HUDEP-2 (cell line): ENCODE results near the gene LRRC15.
A peak's percentile ranks its signal among the peaks of the same experiment; 100 is the strongest.

Experiments
- DNase-seq, 76 experiments: peaks; one replicate each; lab custom pipeline; 2025; ENCODE audit not compliant: unreplicated experiment in 76 of 76; lab: John Stamatoyannopoulos, UW

The LRRC15 gene

DNA sequence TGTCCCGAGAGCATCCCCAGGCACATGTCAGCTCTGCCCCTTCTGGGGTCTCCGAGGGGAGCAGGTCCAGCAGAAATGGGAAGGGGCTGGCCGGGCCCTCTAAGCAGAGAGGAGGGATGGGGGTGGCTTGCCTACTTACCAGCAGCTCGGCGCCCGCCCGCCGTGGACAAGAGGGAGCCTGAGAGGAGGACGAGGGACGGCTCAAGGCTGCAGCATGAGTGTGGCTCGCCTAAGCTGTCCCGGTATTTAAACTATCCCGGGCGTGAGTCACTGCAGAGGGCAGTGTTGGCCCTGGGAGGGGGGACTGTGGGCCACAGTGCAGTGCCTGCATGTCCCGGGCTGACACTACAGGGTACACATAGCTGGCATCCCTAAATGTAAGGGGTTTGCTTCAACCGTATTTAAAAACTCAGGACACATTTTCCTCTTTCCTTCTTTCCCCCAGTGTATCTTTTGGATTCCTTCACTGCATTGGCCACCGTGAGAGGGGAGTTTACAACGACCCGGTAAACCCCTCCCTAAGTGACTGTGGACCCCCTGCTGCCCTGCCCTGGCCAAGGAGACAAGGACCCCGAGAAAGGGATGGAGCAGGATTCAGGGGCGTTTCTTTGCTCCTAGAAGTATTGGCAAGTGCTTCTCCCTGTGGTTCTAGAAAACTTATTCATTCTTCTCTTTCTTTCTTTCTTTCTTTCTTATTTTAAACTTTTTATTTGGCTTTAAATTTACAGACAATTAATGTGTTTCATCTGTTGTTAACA, at the start of gene LRRC15:
TSS of gene LRRC15 (minus strand) at position 222 of the 758 bp plus-strand sequence. CDS start 8,700 bp downstream, outside the sequence.
- DNase-seq: peak in 1 of 76 experiments; percentile 6

DNA sequence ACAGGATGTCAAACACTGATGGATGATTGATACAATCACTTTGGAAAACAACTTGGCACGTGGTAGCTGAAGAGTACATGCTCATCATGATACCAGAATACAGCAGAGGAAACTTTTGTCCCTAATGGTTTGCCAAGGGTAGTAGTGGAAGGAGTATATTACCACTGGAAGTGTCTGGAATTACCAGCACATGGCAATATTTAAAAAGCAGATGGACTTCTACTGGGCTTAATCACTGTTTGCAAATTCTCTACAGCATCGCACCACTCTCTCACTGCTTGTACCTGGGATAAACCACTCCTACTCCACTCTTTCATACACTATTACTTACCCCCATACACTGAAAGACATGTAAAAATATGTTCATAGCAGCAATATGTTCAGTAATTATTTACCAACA, 49.1 kb upstream of the LRRC15 start:
- no peak for DNase-seq

DNA sequence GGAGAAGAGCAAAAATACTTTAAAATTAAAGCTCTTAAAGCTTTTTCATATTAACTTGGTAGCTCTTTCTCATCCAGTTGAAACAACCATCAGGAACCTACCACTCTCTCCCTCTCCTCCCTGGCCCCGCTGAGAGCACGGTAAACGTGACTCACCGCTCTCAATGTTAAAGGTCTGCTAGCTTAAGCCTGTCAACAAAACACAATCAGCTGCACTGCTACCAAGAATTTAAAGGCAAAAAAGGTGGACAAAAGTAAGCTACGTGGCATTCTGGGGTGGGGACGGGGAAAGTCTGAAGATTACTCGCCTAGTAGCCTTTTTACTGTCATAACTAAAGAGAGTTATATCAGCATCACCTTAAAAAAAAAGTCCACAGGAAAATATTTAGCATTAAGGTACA, 37.9 kb upstream of the LRRC15 start:
- no peak for DNase-seq

DNA sequence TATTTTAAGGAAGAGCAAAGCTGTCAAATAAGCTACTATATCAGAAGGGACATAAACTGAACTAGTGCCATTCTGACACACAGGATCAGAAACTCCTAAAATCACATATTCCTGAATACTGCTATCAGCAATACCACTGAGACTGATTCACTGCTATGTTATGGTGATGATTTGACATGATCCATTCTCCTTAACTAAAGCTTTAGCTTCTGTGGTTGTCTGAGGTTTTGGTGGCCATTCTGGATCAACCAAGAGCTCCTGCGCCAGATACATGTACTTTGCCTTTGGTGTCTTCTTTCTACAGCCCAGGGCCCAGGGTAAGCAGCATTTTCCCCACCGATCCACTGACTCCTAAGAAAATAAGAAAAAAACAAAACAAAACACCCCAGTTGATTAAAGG, 36.2 kb upstream of the LRRC15 start:
- DNase-seq: no peak

DNA sequence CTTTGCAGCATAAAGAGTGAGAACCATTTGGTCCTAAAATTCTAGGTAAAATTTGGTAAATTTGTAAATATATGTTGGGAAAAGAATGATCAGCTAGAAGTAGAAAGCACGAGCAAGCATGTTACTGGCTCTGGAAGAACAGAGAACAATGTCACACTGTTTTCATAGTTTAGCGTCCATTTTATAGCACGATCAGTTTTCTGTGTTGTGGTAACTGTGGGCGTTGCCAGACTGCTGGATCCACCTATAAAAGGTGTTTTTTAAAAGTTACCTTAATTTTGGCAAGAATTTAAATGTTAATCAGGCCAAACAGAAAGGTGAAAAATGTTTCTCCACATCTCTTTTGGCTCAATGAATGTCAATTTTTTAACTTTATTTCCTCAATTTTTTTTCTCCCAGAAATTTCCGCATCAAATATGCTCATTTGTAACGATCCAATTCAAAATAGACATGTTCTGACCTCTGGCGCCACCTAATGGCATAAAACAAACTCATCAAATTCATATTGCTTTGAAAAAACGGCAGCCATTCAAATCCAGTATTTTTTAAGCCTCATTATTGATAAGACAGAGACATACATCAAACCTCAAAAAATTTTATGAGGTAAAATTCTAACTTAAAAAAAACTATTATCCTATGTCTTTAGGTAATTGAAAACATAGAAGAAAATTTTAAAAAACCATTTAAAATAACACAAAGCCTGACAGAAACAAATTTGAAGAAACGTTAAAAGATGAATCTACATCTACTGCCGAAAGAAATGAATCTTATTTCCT, 35.0 kb upstream of the LRRC15 start:
- peak in 33 of 76 experiments; percentile 8 to 62 (median 39) for DNase-seq

DNA sequence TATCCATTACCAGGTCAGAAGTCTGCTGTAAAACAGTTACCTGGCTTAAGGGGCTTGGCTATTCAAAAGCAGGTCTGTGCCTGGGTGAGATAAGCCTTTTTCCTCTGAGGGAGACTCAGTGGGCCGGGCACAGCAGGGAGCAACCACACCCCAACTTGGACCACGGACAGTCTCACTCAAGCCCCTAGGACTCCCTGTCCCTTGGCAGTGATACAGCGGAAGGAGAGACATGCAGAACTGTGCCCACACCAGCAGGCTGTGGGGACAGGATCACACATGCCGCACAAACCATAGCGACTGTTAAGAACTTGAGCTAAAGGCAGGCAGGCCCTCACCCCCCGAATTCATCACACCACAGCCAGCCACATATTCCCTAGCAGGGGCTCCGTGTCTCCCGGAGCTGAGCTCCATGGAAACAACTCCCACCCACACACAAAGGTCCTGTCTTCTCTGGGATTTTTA, 32.4 kb upstream of the LRRC15 start:
- peak in 1 of 76 experiments; percentile 10 for DNase-seq

DNA sequence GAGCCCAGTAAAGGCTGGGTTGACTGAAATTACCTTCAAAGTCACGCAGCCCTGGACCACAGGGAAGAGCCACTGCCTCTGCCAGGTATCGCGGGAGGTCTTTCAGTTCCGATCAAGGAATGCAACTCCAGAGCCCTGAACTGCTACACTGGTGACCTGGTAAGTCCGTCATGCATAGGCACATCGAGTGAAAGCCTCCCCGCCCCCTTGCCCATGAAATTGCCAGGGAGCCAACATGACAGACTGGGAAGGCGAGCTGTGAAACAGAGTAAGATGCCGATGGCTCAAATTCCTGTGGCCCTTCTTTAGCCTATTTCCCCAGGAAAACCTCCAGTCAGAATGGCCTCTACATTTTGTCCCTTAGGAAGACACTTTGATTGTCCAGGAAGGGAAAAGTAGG, 31.8 kb upstream of the LRRC15 start:
- no peak for DNase-seq

DNA sequence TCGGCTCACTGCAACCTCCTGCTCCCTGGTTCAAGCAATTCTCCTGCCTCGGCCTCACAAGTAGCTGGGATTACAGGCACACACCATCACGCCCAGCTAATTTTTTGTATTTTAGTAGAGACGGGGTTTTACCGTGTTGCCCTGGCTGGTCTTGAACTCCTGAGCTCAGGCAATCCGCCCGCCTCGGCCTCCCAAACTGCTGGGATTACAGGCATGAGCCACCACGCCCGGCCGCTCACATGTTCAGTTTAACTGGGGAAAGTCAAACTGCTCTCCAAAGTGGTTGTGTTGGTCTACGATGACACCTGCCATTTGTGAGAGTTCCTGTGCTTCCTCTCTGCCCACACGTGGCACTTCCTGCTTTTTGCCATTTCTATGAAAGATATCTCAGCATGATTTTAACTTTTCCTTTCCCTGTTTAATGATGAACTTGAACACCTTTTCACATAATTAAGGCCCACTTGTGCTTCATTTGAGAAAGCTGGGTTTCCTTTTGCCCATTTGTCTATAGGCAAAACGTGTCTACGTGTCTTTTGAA, 30.4 kb upstream of the LRRC15 start:
- no peak for DNase-seq

DNA sequence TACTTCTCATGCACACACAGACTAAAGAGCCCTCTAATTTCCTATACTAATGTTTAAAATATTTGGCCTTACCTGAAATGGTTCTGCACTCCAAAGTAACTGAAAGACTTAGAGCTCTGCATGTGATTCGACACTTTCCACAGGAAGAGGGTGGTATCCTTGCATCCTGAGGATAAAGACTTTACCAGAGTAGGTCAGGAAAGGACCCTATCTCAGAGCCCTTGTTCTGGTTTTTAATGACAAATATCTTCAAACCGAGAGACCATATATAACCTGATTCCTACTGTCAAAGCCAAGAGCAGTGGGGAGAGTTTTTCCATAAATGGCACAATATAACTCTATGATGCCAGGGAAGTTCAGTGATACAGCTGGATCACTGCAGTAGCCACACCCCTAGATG, 29.6 kb upstream of the LRRC15 start, which contains the start of gene GP5:
TSS of gene GP5 (minus strand) at position 101 of the 400 bp plus-strand sequence. CDS start 984 bp downstream, outside the sequence.
- no peak for DNase-seq

DNA sequence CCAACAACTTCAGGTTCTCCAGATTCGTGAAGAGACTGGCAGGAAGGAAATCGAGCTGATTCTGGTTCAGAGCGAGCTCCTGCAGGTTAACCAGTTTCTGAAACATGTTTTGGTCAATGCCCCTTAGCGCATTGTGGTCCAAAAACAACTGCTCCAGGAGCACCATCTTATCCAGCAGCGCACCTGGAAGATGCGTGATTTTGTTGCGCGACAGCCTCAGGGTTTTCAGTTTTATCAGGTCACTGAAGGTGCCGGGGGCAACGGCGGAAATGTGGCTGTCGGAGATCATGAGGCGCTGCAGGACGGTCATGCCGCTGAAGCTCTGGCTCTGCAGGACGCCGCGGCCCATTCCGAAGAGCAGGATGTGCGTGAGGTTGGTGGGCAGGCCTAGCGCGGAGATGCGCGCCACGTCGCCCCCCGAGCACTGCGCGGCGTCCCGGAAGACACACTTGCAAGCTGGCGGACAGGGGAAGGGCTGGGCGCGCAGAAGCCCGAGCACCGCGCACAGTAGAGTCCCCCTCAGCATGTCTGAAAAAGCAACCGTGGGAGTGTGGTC, 28.3 kb upstream of the LRRC15 start:
- DNase-seq: no peak

DNA sequence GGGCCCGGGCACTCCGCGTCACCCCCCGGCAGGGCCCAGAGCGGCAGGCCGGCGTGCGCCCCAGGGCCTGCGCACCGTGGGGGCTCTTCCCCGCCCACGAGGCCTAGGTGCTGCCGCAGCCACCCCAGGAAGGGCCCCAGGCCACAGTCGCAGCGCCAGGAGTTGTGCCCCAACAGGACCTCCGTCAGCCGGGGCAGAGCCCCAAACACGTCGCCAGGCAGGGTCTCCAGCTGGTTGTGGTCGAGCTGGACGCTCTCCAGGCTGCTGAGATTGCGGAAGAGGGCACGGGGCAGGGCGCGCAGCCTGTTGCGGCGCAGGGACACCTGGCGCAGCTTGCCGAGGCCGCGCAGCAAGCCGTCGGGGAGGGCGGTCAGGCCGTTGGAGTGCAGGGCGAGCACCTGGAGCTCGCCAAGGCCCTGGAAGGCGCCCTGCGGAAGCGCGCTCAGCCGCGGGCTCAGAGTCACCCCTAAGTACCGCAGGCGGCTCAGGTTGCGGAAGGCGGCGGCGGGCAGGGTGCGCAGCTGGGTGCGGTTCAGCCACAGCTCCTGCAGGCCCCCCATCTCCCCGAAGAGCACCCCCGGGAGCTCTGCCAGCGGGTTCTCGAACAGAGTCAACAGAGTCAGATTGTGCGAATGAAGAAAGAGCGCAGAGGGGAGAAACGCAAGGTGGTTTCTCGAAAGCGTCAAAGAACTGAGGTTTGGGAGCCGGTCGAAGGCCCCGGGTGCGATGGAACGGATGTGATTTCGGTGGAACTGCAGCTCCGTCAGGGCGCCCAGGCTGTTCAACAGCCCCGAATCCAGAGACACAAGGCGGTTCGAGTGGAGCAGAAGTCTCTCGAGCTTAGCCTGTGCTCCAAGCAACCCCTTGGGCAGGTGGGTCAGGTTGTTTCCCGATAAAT, 27.6 kb upstream of the LRRC15 start:
- DNase-seq: no peak

DNA sequence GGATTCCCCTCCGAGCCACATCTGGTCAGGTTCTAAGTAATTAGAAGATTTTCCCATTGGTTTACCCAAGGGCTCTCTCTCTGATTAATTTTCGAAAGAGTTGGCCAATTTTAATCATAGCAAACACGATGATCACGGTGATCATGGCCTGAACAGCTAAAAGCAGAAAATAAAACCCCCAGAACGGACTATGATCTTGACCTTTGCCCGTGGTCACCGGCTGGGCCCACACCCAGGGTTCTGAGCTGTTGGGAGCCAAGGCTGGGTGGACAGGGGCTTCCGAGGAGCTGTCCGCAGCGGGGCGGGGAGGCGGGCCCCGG, 27.0 kb upstream of the LRRC15 start:
- DNase-seq: no peak

DNA sequence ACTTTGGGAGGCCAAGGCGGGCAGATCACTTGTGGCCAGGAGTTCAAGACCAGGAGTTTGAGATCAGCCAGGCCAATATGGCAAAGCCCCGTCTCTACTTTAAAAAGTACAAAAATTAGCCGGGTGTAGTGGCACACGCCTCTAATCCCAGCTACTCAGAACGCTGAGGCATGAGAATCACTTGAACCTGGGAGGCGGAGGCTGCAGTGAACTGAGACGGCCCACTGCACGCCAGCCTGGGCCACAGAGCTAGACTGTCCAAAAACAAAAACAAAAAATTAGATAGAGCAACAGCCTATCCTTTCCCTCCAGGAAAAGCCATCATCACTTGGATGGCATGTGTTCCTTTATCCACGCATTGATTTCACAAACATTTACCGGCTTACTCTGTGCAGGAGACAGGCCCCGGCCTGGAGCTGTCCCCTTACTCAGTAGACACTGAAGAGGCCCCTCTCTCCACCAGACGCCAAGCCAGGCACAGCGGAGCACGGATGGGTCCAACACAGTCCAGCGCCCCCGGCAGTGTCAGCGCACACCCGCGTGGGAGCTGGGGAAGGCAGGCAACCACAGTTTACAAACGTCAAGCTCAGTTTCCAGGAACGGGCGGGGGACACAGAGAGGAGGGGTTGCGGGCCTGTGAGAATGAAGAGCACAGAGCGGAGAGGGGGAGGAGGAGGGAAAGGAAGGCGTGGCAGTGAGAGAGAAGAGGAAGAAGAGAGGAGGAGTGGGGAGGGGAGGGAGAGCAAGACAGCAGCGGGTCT, 26.4 kb upstream of the LRRC15 start:
- peak in 17 of 76 experiments; percentile 7 to 47 (median 17) for DNase-seq

DNA sequence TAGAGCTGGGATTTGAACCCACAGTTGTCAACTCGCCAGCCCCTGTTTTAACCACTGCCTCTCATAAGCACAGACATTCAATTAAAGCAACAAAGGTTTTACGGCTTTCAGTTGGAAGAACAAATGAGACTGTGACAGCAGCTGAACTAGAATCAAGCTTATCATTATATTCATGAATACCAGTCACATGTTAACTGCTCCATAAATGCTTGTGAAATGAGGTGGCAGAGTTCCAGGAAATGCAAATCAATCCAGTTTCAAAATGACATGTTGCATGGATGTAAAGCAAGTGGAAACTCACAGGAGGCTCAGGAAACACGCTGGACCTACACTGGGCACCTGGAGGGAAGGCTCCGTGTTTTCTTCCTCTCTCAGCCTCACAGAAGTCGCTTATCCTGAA, 25.7 kb upstream of the LRRC15 start:
- DNase-seq: no peak

DNA sequence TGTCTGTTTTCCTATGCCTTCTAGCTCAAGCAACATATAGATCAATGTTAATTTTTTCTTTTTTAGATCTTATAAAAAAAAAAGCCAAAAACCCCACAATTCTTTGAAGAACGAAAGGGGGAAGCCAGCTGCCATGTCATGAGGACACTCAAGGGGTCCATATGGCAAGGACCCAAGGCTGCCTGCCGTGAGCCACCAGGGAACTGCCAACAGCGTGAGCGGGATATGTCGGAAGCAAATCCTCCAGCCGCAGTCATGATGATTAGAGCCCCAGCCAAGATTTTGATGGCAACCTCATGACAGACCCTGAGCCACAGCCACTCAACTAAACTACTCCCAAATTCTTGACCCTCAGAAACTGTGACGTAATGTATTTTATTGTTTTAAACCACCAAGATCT, 23.0 kb upstream of the LRRC15 start:
- no peak for DNase-seq

DNA sequence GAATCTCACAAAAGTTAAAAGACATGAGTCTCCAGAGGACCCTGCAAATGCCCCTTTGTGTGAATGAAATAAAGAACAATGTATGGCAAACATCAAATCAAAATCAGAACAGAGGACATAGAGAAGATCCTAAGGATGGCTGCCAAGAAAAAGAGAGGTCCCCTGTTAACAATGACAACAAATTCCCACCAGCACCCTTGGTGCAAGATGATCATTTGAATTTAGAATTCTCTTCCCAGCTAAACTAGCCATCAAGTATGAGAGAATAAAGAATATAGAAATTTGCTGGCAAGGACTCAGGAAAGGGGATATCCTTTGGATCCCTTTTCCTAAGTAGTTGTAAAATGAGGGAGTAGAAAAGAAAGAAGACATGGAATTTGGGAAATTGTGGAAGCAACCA, 21.3 kb upstream of the LRRC15 start:
- DNase-seq: no peak

DNA sequence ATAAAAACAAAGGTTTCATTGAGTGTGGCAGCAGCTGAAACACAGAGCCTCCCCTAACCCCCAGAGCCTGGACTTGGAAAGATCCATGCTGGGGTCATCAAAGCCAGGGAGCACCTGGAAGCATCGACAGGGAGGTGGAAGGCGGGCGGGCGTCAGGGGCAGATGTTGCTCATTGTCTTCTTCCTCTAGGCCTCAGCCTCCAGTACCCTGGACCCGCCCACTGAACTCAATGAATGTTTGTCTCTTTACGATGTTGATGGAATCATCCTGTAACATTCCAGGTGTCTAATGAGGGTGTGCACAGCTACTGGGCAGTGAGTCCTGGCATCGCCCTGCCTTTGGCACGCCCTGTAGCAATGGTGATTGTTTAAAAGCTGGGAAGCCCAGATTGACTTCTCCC, 19.7 kb upstream of the LRRC15 start:
- no peak for DNase-seq

DNA sequence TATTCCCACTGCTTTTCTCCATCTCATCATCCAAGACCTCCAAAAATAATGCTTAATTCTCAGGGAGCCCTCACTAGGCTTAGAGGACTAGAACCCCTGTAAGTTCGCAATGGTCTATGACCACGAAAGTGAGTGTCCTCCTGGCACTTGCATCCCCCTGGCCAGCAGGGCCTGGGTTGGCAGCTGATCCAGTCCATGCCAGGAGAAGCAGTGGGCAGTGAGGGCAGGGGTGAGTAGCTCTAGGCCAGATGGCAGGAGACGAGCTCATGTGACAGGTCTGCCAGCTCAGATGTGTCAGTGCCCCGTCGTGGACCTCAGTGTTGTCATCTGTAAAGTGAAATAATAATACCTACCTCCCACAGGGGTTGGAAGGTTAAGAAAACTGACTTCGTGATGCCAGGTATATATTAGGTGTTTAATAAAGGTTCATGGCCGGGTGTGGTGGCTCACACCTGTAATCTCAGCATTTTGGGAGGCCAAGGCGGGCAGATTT, 18.4 kb upstream of the LRRC15 start:
- DNase-seq: no peak

DNA sequence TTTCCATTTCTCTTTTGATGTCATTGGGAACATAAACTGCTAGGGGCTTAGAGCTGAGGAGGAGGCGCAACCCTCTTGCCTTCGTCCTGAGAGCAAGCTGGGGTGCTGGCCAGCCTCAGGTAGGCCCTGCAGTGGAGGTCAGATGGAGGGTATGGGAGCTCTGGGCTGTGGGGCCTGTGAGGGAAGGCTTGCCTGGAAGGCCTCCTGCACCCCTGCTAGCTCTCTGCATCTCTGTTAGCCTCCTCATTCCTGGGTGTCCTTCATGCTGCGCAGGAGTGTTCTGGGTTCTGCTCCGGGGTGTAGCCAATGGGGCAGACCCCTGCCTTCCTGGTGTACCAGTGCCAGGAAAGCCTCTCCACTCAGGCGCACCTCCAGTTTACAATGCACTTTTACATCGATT, 17.7 kb upstream of the LRRC15 start:
- no peak for DNase-seq
